ENCODE data around the gene CDC42.
"Not testable (repeated sequence)": the region's sequence is repeated elsewhere in the genome, so short reads cannot be mapped to it uniquely, and the experiment has no call there.

The CDC42 gene

DNA sequence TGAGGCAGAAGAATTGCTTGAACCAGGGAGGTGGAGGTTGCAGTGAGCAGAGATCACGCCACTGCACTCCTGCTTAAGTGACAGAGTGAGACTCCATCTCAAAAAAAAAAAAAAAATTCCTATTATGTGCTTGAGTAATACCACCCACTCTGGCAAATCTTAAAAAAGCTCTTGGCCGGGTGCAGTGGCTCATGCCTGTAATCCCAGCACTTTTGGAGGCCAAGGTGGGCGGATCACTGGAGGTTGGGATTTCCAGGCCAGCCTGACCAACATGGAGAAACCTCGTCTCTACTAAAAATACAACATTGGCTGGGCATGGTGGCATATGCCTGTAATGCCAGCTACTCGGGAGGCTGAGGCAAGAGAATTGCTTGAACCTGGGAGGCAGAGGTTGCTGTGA lies 17.7 kb upstream of the CDC42 start:
- not testable (repeated sequence) for DNase-seq (ENCODE audit: low read depth, low spot score); H3K27ac ChIP-seq

GRCh38 chr1:22037520-22037919 lies 15.0 kb upstream of the CDC42 start:
- no peak overlapping the region for H3K27ac ChIP-seq

DNA sequence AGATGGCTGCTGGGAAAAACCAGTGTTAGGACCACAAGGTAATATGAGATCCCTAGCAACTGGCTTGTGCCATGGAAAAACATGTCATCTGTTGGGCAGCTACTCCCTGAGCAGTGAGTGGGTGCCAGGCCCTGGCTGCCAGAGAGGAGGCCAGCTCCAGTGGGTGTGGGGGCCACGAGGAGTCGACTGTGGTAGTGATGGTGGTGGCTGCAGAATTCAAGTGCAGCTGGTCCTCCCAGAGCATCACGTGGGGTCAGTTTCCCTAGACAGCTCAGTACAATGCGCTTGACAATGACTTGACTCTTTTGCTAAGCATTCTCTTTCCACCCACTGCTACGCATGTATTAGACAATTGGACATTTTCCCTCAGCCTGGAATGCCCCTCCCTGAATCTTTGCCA lies 14.5 kb upstream of the CDC42 start:
- DNase-seq (ENCODE audit: low read depth, low spot score): no peak
- no peak overlapping the region for H3K27ac ChIP-seq

More at GRCh38 chr1:22037520-22037919, 15.0 kb upstream of the CDC42 start:
- no peak for DNase-seq (ENCODE audit: low read depth, low spot score)

- no peak for DNase-seq (ENCODE audit: low read depth, low spot score)
- H3K27ac ChIP-seq: peak overlapping the region; percentile 48
Measured at GRCh38 chr1:22039594-22040285, 12.8 kb upstream of the CDC42 start.

DNA sequence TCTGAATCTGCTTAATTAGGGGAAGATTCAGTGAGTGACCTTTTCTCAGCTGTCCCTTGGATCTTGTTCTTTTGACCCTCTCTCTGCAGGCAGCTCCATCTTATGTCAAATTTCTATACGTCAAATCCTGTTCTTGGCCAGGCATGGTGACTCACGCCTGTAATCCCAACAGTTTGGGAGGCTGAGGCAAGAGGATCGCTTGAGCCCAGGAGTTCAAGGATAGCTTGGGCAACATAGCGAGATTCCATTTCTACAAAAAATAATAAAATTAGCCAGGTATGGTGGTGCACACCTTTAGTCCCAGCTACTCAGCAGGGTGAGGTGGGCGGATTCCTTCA lies 12.3 kb upstream of the CDC42 start:
- no peak for DNase-seq (ENCODE audit: low read depth, low spot score)
- H3K27ac ChIP-seq: peak overlapping the region; percentile 48

- DNase-seq (ENCODE audit: low read depth, low spot score): no peak
- peak overlapping the region; percentile 70 for H3K27ac ChIP-seq
Measured at GRCh38 chr1:22041505-22041904, 11.0 kb upstream of the CDC42 start.

GRCh38 chr1:22043198-22043769 lies 9.2 kb upstream of the CDC42 start:
- DNase-seq (ENCODE audit: low read depth, low spot score): peak; percentile 73
- H3K27ac ChIP-seq: peak overlapping the region; percentile 70

- peak overlapping the region; percentile 70 for H3K27ac ChIP-seq
- DNase-seq (ENCODE audit: low read depth, low spot score): no peak
Measured at GRCh38 chr1:22044690-22045420, 7.7 kb upstream of the CDC42 start.

GRCh38 chr1:22045604-22046228 lies 6.8 kb upstream of the CDC42 start:
- DNase-seq (ENCODE audit: low read depth, low spot score): no peak
- H3K27ac ChIP-seq: peak overlapping the region; percentile 70

DNA sequence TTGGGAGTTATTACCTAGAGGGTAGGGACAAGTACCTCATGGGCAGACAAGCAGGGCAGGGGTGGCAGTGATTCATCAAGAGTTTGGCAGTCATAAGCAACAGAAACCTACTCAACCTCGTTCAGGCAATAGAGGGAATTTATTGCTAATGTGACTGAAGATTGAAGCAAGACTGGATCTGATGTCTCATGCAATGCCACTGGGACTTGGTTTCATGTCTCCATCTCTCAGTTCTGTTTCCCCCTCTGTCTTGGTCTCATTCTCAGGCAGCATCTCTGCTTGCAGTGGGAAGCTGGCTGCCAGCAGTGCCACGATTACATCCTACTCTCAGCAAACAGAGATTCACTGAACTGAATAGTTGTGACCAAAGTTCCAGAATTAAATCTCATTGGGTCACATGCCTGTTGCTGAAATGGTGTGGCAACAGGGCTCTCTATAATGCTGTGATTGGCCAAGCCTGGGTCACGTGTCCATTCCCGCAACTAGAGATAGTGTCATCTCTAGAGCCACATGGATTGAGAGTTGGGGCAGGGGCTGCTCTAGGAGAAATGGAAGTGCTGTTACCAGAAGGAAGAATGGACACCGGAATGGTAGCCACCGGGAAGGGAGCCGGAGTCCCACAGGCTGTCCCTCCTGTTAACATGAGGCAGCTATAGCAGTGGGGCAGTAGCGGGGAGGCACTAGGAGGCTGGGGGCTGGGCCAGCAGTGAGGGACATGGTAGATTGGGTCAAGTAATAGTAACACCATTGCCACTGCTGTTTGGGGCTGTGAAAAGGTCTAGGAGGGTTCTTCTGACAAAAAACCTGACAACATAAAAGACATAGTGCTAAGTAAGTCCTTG lies 3.9 kb upstream of the CDC42 start:
- DNase-seq (ENCODE audit: low read depth, low spot score): no peak
- peak overlapping the region; percentile 47 for H3K27ac ChIP-seq

DNA sequence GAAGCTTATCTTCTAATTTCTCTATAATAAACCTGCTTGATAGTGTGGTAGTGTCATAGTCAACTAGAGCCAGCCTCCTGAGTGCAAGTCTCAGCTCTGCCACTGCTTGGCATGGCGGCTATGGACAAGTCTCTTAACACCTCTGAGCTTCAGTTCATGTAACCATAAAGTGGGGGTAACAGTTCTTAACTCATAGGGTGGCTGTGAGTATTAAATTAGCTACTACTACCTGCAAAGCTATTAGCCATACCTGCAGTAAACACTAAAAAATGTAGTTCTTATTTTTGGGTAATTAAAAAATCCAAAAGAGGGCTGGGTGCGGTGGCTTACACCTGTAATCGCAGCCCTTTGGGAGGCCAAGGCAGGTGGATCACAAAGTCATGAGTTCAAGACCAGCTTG lies 2.2 kb upstream of the CDC42 start:
- H3K27ac ChIP-seq: no peak overlapping the region
- DNase-seq (ENCODE audit: low read depth, low spot score): no peak

DNA sequence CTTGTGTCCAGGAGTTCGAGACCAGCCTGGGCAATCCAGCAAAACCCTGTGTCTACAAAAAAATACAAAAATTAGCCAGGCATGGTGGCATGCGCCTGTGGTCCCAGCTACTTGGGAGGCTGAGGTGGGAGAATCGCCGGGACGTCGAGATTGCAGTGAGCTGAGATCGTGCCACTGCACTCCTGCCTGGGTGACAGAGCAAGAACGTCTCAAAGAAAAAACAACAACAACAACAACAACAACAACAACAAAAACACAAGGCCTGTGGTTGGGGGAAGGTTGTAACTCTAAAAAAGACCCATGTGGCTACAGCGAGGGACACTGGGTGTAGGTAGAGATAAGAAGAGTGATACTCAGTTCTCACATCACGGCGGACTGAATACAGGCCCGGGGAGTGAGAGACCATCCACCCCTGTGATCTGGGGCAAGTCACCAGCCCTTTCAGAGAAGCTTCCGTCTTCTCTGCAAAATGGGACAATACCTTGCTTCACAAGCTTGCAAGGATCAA lies 848 bp upstream of the CDC42 start:
- no peak overlapping the region for H3K27ac ChIP-seq

GRCh38 chr1:22053017-22053860 lies 730 bp downstream of the CDC42 start:
- peak overlapping the region; percentile 98 for H3K27ac ChIP-seq
- DNase-seq (ENCODE audit: low read depth, low spot score): no peak

More for the DNA sequence above, 848 bp upstream of the CDC42 start:
- no peak for DNase-seq (ENCODE audit: low read depth, low spot score)

GRCh38 chr1:22053861-22054770 lies 1.6 kb downstream of the CDC42 start:
- no peak for DNase-seq (ENCODE audit: low read depth, low spot score)
- peak overlapping the region; percentile 98 for H3K27ac ChIP-seq

DNA sequence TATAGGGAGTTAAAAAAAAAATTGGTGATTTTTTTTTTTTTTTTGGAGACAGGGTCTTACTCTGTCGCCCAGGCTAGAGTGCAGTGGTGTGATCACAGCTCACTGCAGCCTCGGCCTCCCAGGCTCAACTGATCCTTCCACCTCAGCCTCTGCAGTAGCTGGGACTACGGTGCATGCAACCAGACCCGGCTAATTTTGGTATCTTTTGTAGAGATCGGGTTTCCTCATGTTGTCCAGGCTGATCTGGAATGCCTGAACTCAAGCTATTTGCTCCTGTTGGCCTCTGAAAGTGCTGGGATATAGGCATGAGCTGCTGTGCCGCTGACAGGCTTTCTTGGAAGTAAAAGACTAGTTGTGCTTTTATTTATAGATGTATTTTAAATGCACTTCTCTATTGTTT lies 3.0 kb downstream of the CDC42 start:
- no peak for DNase-seq (ENCODE audit: low read depth, low spot score)
- H3K27ac ChIP-seq: peak overlapping the region; percentile 6

GRCh38 chr1:22056043-22056442 lies 3.5 kb downstream of the CDC42 start:
- H3K27ac ChIP-seq: peak overlapping the region; percentile 5
- no peak for DNase-seq (ENCODE audit: low read depth, low spot score)

- no peak for DNase-seq (ENCODE audit: low read depth, low spot score)
- H3K27ac ChIP-seq: peak overlapping the region; percentile 5
Measured at GRCh38 chr1:22056936-22057335, 4.4 kb downstream of the CDC42 start.

DNA sequence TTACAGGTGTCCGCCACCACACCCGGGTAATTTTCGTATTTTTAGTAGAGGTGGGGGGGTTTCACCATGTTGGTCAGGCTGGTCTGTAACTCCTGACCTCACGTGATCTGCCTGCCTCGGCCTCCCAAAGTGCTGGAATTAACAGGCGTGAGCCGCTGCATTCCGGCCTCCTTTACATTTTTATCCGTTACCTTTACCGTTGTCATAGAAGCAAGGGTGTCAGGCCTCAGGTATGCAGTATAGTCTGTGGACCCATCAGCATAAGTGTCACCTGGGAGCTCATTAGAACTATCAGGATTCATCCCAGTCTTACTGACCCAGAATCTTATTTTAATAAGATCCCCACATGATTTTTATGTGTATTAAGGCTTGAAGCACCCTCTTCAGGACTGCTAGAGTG lies 5.4 kb downstream of the CDC42 start:
- DNase-seq (ENCODE audit: low read depth, low spot score): no peak
- H3K27ac ChIP-seq: peak overlapping the region; percentile 24
